ENCODE data around the gene TRMT6.
A peak's percentile ranks its signal among the peaks of the same experiment; 100 is the strongest.

The TRMT6 gene, protein sequence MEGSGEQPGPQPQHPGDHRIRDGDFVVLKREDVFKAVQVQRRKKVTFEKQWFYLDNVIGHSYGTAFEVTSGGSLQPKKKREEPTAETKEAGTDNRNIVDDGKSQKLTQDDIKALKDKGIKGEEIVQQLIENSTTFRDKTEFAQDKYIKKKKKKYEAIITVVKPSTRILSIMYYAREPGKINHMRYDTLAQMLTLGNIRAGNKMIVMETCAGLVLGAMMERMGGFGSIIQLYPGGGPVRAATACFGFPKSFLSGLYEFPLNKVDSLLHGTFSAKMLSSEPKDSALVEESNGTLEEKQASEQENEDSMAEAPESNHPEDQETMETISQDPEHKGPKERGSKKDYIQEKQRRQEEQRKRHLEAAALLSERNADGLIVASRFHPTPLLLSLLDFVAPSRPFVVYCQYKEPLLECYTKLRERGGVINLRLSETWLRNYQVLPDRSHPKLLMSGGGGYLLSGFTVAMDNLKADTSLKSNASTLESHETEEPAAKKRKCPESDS

DNA sequence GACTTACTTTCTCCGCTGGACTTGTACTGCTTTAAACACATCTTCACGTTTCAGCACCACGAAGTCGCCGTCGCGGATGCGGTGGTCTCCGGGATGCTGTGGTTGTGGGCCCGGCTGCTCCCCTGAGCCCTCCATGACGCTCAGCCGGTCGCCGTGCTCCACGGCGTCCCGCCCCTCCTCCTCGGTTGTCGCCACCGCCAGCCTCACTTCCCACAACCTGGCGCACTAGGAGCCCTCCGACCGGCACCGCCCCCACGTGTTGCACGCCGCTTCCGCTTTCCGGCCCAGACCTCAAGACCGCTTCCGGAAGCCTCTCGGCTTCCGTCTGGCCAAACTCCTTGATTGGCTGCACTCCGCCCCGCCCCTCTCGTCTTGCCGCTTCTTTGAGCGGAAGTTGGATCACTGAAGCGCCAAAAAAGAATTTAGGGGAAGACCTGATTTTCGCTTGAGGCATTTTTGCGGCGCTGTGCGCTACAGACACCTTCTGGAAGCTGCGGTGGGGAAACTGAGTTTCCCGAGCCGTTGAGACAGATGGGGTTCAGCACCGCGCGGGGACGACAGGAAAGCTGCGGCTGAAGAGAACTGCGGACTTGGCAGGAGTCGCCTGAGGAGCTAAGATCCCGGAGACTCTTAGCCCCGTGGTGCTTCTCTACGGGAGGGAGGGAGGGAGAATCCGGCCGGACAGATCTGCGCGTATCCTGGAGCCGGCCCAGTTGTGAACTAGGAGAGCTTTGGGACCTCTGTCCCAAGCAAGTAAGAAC is at the start of gene TRMT6, which contains the start of gene MCM8:
TSS of gene TRMT6 (minus strand) at position 263 of the 761 bp plus-strand sequence. CDS start at position 135, 128 bp downstream.
TSS of gene MCM8 (plus strand) at position 382 of the 761 bp plus-strand sequence. CDS start 1,364 bp downstream, outside the sequence.
- DNase-seq (ENCODE audit: low read depth, low spot score): peak; percentile 92

GRCh38 chr20:5999783-6000182 is 49.5 kb upstream of the TRMT6 start:
- DNase-seq (ENCODE audit: low read depth, low spot score): no peak

DNA sequence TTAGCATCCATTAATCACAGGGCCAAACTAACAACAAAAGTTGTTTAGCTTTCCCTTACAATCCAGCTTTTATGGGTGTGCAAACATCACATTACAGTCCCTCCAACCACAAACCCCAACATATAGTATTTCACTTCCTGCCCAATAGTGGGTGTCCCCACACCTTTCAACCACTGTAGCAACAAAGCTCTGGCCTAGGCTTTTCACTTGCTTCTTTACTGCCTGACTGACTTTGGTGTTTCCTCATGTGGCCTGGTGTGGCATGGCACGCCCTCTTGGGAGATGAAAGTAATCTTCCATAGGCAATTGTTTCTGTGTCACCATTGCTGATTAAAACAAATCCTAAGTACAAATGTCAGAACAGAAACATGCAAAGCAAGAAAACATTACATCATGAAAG is 46.4 kb upstream of the TRMT6 start:
- no peak for DNase-seq (ENCODE audit: low read depth, low spot score)

GRCh38 chr20:5991623-5992441 is 41.5 kb upstream of the TRMT6 start:
- no peak for DNase-seq (ENCODE audit: low read depth, low spot score)

- no peak for DNase-seq (ENCODE audit: low read depth, low spot score)
Observed at GRCh38 chr20:5990946-5991345, 40.6 kb upstream of the TRMT6 start.

- DNase-seq (ENCODE audit: low read depth, low spot score): no peak
Observed at GRCh38 chr20:5989539-5989938, 39.2 kb upstream of the TRMT6 start.

- no peak for DNase-seq (ENCODE audit: low read depth, low spot score)
Observed at GRCh38 chr20:5987383-5987782, 37.0 kb upstream of the TRMT6 start.

DNA sequence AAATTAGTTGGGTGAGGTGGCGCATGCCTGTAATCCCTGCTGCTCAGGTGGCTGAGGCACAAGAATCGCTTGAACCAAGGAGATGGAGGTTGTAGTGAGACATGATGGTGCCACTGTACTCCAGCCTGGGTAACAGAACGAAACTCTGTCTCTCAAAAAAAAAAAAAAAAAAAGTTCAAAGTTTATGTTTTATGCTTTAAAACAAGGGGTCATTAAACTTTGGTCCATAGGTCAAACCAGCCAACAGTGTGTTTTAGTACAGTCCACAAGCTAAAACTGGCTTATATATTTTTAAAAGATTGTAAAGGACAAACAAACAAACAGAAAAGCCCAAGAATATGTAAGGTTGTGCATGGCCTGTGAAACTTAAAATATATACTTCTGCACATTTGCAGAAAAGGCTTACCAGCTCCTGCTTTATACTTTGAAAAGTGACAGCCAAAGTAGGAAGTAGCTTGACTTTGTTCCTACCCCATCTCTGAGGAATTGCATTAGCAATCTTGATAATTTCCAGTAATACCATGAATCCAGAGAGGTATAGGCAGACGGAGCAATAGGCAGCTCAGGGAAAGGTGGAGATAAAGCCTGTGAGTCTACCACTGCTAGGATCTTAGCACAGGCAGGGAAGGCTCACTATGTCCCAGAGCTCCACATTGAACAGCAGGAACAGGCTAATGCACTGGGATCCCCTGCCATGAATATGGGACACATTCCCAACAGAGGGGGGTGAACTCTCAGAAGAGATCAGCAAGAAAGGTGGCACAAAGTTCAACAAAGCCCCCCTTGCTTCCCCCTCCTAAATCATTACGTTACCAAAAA is 30.6 kb upstream of the TRMT6 start:
- DNase-seq (ENCODE audit: low read depth, low spot score): no peak

DNA sequence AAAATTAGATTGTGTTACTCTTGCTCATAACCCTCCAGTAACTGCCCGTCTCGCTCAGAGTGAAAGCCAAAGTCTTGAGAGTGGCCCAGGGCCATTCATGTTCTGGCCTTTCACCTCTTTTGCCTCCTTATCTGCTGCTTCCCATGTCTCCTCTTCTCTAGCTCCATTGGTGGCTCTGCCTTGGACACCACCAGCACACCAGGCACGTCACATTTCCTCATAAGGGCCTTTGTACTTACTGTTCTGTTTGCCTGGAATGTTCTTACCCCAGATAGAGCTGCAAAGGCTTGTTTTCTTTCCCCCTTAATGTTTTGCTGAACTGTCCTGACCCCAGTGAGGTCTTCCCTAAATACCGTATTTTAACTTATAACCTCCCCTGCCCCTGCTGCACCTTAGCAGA is 29.5 kb upstream of the TRMT6 start:
- no peak for DNase-seq (ENCODE audit: low read depth, low spot score)

GRCh38 chr20:5977975-5978374 is 27.6 kb upstream of the TRMT6 start:
- DNase-seq (ENCODE audit: low read depth, low spot score): no peak

DNA sequence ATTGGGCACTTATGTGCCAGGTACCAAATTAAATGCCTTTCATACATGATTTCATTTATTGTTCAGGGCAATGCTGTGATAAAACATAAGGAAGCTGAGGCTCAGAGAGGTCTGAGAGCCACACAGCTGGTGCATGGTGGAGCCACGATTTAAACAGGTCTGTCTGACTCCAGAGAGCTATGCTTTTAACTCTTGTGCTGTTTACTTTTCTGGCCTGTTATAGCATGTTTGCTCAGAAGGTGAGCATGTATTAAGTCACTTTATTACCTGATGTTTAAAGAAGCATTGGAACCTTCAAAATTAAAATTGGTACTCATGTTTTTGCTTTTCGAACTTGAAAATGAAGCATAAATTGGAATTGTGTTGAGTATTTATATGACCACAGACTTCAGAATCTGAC is 26.9 kb upstream of the TRMT6 start:
- no peak for DNase-seq (ENCODE audit: low read depth, low spot score)

DNA sequence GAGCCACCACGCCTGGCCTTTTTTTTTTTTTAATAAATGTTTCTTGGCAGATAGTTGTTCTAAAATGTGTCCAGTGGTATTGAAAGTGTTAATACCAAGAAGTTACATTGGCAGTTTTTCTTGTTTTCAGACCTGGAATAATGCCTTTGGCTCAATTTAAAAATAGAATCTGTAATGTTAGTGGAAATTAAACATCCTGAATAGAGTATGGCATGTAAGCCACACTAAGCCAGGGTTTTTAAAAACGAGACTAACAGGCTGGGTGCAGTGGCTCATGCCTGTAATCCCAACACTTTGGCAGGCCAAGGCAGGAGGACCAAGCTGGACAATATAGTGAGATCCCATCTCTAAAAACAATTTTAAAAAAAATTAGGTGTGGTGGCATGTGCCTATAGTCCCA is 25.4 kb upstream of the TRMT6 start:
- no peak for DNase-seq (ENCODE audit: low read depth, low spot score)

DNA sequence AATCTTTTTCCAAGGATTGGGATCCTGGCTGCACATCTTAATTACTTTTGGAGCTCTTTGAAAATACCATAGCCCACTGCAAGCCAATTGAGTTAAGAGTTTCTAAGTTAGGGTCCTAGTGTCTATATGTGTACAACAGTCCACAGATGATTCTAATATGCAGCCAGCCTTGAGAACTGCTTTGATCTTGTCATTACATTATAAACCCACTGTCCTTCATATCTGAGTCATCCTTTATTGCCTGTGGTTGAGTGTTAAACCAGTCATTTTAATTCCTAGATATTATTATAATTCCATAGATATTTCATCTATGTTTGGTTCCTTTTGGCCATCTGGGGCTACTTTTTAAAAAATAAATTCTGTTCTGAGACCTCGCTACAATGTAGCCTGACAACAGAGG is 24.2 kb upstream of the TRMT6 start:
- no peak for DNase-seq (ENCODE audit: low read depth, low spot score)

GRCh38 chr20:5973971-5974370 is 23.6 kb upstream of the TRMT6 start:
- no peak for DNase-seq (ENCODE audit: low read depth, low spot score)

DNA sequence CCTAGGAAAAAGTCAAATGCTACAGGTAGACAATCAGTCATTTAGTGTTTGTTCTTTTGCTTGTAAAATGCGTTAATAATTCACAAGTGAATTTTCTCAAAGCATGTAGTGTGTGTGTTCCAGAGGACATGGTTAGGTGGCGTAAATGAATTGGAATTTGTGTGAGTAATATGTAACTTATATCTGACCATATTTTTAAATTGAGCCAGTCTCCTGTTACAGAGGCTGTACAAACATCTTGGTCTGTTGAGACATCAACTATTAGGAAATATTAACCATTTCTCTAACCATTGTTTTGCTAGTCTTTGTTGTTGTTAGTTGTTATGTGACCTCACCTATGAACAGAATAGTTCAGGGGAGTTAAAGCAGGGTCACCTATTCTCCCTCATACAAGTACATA is 22.8 kb upstream of the TRMT6 start:
- no peak for DNase-seq (ENCODE audit: low read depth, low spot score)

DNA sequence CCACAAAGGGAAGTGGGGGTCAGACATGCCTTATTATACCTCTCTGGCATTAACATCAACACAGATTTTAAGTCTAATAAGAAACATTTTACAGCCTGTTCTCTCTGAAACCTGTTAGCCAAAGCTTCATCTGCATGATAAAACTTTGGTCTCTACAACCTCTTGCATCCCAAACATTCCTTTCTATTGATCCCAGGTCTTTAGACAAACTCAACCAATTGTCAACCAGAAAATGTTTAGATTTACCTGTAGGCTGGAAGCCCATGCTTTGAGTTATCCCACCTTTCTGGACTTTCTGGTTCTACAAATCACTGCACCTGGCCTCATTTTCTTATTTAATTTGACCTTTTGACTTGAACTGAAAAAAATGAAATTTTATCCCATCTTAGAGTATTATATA is 20.9 kb upstream of the TRMT6 start:
- no peak for DNase-seq (ENCODE audit: low read depth, low spot score)

DNA sequence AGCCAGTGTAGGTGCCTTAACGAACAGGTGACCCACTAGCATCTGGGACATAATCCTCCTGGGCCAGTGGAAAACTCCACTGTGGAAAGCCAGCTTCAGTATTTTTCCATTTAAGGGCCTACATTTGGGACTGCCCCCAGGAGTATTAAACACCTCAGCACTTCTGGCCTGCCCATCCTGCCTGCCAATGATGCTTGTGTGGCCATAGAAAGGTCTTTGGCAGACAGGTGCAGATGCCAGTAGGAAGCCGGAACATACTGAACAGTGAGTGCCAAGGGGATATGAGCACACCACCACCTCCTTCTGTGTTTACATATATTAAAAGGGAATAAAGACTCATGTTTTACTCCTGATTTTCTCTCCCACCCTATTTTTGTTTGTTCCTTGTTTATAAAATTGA is 20.0 kb upstream of the TRMT6 start:
- DNase-seq (ENCODE audit: low read depth, low spot score): no peak

DNA sequence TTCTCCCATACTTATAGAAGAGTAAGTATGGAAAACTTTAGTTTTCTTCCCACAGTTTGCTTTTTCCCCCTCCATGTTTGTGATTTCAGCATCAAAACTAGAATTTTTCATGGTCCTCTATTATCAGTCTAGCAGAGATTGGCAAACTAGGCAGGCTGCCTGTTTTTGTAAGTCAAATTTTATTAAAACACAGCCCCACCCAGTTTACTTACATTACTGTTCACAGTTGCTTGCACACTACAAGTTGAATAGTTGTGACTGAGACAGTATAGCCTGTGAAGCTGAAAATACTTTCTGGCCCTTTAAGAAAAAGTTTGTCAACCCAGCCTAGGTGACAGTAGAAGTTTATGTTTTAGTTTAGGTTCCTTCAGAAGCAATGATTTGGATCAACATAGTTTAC is 19.6 kb upstream of the TRMT6 start:
- no peak for DNase-seq (ENCODE audit: low read depth, low spot score)

- no peak for DNase-seq (ENCODE audit: low read depth, low spot score)
Observed at GRCh38 chr20:5969348-5969935, 19.1 kb upstream of the TRMT6 start.

- DNase-seq (ENCODE audit: low read depth, low spot score): no peak
Observed at GRCh38 chr20:5968462-5968861, 18.1 kb upstream of the TRMT6 start.

DNA sequence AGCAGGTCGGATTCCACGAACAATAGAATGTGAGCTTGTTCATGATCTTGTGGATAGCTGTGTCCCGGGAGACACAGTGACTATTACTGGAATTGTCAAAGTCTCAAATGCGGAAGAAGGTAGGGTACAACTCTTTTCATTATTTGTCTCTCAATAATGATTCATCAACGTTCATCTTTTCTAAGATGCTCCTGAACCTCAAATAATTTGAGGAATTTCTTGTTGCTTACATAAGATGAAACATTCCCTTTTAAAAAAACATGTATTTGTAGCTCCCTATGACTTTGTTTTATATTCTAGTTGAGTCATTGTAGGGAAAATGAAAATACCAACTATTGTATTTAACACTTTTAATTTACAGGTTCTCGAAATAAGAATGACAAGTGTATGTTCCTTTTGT is 17.1 kb upstream of the TRMT6 start:
- DNase-seq (ENCODE audit: low read depth, low spot score): no peak

Measured in activated naive CD8-positive, alpha-beta T cell treated with anti-CD3 and anti-CD28 coated beads, Interleukin-2, amount 50 U/mL, for 16 hours (primary cell).